Muscle of arm (tissue), 12 donors: Measurements from ENCODE around the gene SAP30L. TPM values are rescaled to one million over a fixed set of nuclear protein-coding genes. Genes with fewer than 3 reads are reported as not detected.

Source experiments
- DNase-seq: peaks from one replicate; pipeline ENCODE4 v3.0.0-alpha.2; 2013
- polyA plus RNA-seq, 12 donors: library from polyadenylated mRNA; unstranded; fragments of 120-200 nt; gene quantifications; one replicate each; pipeline ENCODE4 v1.2.1, GENCODE V29; 2013; ENCODE audit not compliant: insufficient read length in 12 of 12

The SAP30L gene
- polyA plus RNA-seq, 12 donors, result 23.5 to 46.3 (median 30.8) TPM; not detected in 1

GRCh38 chr5:154459015-154459414 is 13.2 kb downstream of the SAP30L start:
- no peak for DNase-seq

GRCh38 chr5:154460172-154460571 is 14.4 kb downstream of the SAP30L start:
- no peak for DNase-seq

- DNase-seq, result no peak
Observed at GRCh38 chr5:154461531-154461930, 15.7 kb downstream of the SAP30L start.

GRCh38 chr5:154464438-154464837 is 18.6 kb downstream of the SAP30L start:
- no peak for DNase-seq

- DNase-seq, result no peak
Observed at GRCh38 chr5:154465169-154465568, 19.4 kb downstream of the SAP30L start.

GRCh38 chr5:154466147-154466546 is 20.4 kb downstream of the SAP30L start:
- DNase-seq, result no peak

- DNase-seq, result no peak
Observed at GRCh38 chr5:154466671-154467070, 20.9 kb downstream of the SAP30L start.

- peak; percentile 71 for DNase-seq
Observed at GRCh38 chr5:154467655-154468354, 22.0 kb downstream of the SAP30L start.

GRCh38 chr5:154470137-154470536 is 24.3 kb downstream of the SAP30L start:
- no peak for DNase-seq

GRCh38 chr5:154470947-154471870 is 25.4 kb downstream of the SAP30L start:
- no peak for DNase-seq

- no peak for DNase-seq
Observed at GRCh38 chr5:154472871-154473580, 27.2 kb downstream of the SAP30L start.

GRCh38 chr5:154473581-154474283 is 27.9 kb downstream of the SAP30L start:
- no peak for DNase-seq

- no peak for DNase-seq
Observed at GRCh38 chr5:154474396-154475334, 28.9 kb downstream of the SAP30L start.

- DNase-seq, result no peak
Observed at GRCh38 chr5:154475591-154476353, 30.0 kb downstream of the SAP30L start.

- no peak for DNase-seq
Observed at GRCh38 chr5:154476354-154477205, 30.8 kb downstream of the SAP30L start.

- DNase-seq, result no peak
Observed at GRCh38 chr5:154477382-154478223, 31.8 kb downstream of the SAP30L start.

- DNase-seq, result no peak
Observed at GRCh38 chr5:154478224-154478565, 32.4 kb downstream of the SAP30L start, which contains the start of gene HAND1. TSS of gene HAND1 (minus strand) at chr5:154478227. CDS start at chr5:154478008, 219 bp downstream.

- DNase-seq, result no peak
Observed at GRCh38 chr5:154478752-154479159, 33.0 kb downstream of the SAP30L start.
